Activated CD4-positive, alpha-beta memory T cell treated with anti-CD3 and anti-CD28 coated beads for 36 hours (primary cell): Measurements from ENCODE around the gene PI4KA. TPM values are rescaled to one million over a fixed set of nuclear protein-coding genes. Genes with fewer than 3 reads are reported as not detected.

Source experiments
- CTCF ChIA-PET: fragments of 350-600 bp; sonication (Branson Sonifier 250); formaldehyde crosslinking; loops from one replicate; lab custom pipeline; 2021; ENCODE audit warnings: antibody characterized with exemption, inconsistent platforms; lab: Charles Lee
- POLR2A ChIA-PET: fragments of 350-600 bp; sonication (Branson Sonifier 250); formaldehyde crosslinking; loops from one replicate; lab custom pipeline; 2021; ENCODE audit warnings: antibody characterized with exemption; lab: Charles Lee
- DNase-seq: peaks from one replicate; pipeline ENCODE4 v3.0.0-alpha.2; 2020
- H3K27ac Mint-ChIP-seq: one replicate; pipeline ENCODE4 v1.8.0; 2021; ENCODE audit warnings: mixed read lengths
- H3K27me3 Mint-ChIP-seq: one replicate; pipeline ENCODE4 v1.8.0; 2021; ENCODE audit warnings: mixed read lengths
- H3K36me3 Mint-ChIP-seq: one replicate; pipeline ENCODE4 v1.8.0; 2021; ENCODE audit warnings: mixed read lengths
- H3K4me1 Mint-ChIP-seq: one replicate; pipeline ENCODE4 v1.8.0; 2021; ENCODE audit warnings: low read depth, mixed read lengths
- H3K4me3 Mint-ChIP-seq: one replicate; pipeline ENCODE4 v1.8.0; 2021; ENCODE audit warnings: mild to moderate bottlenecking, mixed read lengths
- H3K9me3 Mint-ChIP-seq: one replicate; pipeline ENCODE4 v1.8.0; 2021; ENCODE audit warnings: mixed read lengths
- intact Hi-C: fragments of 100-400 bp; cut with micrococcal nuclease; formaldehyde crosslinking; loops from one replicate; pipeline ENCODE4 v1.15.1; 2023
- total RNA-seq, 2 experiments: library from RNA; stranded (reverse); gene quantifications; one replicate each; pipeline ENCODE4 v1.2.3, GENCODE V29; 2021

Gene PI4KA
- total RNA-seq, 2 experiments from 2014 or later = 57.9 to 58.9 TPM

DNA sequence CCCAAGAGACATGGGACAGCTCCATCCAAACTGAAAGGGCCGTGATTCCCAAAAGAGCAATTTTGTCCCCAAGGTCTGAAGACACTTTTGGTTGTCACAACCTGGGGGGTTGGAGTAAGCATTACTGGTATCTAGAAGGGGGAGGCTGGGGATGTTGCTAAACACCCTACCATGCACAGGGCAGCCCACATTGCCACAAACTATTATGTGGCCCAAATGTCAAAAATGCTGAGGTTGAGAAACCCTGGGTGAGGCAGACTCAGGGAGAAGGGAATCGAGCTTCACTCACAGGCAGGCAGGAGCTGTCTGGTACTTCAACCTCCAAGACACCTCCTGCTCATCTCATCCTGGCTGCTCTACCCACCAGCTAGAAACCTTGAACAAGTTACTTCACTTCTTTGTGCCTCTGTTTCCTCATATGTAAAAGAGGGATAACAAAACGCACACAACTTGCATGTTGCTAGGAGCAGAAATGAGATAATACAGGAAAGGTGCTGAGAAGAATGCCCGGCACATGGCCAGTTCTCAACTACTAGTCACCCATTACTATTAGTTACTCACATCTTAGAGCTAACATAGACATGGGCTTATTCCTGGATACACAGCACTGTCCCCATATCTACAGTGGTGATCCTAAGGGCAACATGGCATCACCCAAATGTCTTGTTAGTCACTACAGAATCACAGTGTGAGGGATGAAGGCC is 75.9 kb downstream of the PI4KA start:
- CTCF ChIA-PET = interaction anchor here (1.2 to 3.2 kb wide), 6 partner anchors 10 to 134 kb away, joined by 4 to 29 read pairs (median 7); partner anchors contain the start of gene CRKL
- Mint-ChIP-seq H3K27ac (no peak overlapping the region), H3K27me3 (no peaks in the 10 kb centered on the region), H3K36me3 (peaks cover 5% of the 10 kb centered on the region), H3K4me1 (peaks cover 19% of the 10 kb centered on the region), H3K9me3 (no peaks in the 10 kb centered on the region), H3K4me3 (no peak overlapping the region)
- intact Hi-C loops = loop anchor here (5.0 kb wide), 1 partner anchor 160 kb away; no protein-coding TSS in a partner anchor
- no peak for DNase-seq
- POLR2A ChIA-PET = no interaction called here

DNA sequence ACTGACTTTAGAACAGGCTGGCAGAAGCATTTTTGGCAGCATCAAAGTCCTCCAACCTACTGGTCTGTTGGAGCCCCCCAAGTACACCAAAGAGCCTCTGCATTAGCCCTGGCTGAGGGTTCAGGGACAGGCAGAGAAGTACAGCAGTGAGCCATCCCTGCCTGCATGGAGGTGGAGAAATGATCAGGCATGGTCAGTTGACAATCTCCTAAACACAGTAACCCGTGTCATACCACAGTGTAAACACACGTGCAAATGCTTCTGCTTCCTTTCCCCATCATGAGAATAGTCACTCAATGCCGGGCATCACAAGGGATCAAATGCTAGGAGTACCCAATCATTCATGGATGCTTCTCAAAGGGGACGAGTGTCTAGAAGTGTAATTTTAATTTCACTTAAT is 76.5 kb downstream of the PI4KA start:
- ChIA-PET CTCF (interaction anchor here (1.0 kb wide), 1 partner anchor 20 kb away, joined by 3 read pairs; no protein-coding TSS in a partner anchor), POLR2A (interaction anchor here (0.8 kb wide), 1 partner anchor 189 kb away, joined by 3 read pairs; no protein-coding TSS in a partner anchor)
- no peak for DNase-seq
- Mint-ChIP-seq H3K27ac (no peak overlapping the region), H3K4me1 (peaks cover 22% of the 10 kb centered on the region), H3K36me3 (peaks cover 8% of the 10 kb centered on the region), H3K27me3 (no peaks in the 10 kb centered on the region), H3K9me3 (no peaks in the 10 kb centered on the region), H3K4me3 (no peak overlapping the region)
- intact Hi-C loops = loop anchor here (5.0 kb wide), 1 partner anchor 160 kb away; no protein-coding TSS in a partner anchor

DNA sequence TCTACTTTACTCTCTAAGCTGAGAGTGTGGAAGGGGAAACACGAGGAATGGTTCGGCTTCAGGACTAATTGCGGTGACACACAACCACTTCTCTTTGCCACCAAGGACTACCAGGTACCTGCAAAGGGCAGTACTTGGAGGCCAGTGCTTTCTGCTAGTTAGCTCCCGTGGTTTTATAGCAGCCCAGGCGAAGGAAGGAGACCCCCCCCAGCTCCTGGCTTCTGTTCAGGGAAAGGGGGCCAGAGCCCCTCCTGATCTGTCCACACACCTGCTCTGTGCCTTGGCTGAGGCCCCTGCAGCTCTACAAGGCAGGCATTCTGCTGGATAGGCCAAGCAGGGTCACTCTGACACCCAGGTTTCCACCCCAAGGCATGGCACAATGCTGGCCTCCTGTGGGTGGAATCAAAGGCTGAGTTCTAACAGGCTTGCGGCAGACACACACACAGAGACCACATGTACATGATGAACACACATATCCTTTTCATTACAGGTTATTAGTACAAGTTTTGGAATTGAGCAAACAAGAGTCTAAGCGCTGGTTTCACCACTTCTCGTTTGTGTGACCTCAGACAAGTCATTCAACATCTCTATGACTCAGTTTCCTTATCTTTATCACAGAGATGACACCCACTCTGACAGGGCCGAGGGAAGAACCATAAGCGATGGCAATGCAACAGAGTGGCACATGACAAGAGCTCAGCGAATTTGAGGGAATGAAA is 77.2 kb downstream of the PI4KA start:
- ChIA-PET CTCF (interaction anchor here (1.0 to 1.1 kb wide), 2 partner anchors 13 to 19 kb away, joined by 3 to 4 read pairs; no protein-coding TSS in a partner anchor), POLR2A (interaction anchor here (0.8 kb wide), 1 partner anchor 189 kb away, joined by 3 read pairs; no protein-coding TSS in a partner anchor)
- intact Hi-C loops = loop anchor here (1.0 to 5.0 kb wide), 2 partner anchors 31 to 159 kb away; no protein-coding TSS in a partner anchor

DNA sequence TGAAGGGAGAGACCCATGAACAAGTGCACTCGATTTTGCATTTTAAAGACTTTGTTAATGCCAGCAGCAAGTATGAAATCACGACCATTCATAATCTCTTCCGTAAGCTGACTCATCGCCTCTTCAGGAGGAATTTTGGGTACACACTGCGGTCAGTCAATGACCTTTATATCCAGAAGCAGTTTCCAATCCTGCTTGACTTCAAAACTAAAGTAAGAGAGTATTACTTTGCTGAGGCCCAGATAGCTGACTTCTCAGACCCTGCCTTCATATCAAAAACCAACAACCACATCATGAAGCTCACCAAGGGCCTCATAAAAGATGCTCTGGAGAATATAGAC is 78.8 kb downstream of the PI4KA start:
- Mint-ChIP-seq H3K36me3 (peaks cover 9% of the 10 kb centered on the region), H3K27me3 (no peaks in the 10 kb centered on the region), H3K27ac (no peak overlapping the region), H3K4me1 (peaks cover 22% of the 10 kb centered on the region), H3K9me3 (no peaks in the 10 kb centered on the region), H3K4me3 (no peak overlapping the region)
- intact Hi-C loops = loop anchor here (5.0 kb wide), 1 partner anchor 157 kb away; no protein-coding TSS in a partner anchor
- no peak for DNase-seq
- CTCF ChIA-PET = no interaction called here
- POLR2A ChIA-PET = no interaction called here

More for the DNA sequence above, 77.2 kb downstream of the PI4KA start:
- H3K9me3 Mint-ChIP-seq = no peaks in the 10 kb centered on the region
- peaks cover 22% of the 10 kb centered on the region for H3K4me1 Mint-ChIP-seq
- no peak overlapping the region for H3K4me3 Mint-ChIP-seq
- peak; percentile 74 for DNase-seq
- H3K27me3 Mint-ChIP-seq = no peaks in the 10 kb centered on the region
- peaks cover 8% of the 10 kb centered on the region for H3K36me3 Mint-ChIP-seq
- H3K27ac Mint-ChIP-seq = peak overlapping the region; percentile 76

DNA sequence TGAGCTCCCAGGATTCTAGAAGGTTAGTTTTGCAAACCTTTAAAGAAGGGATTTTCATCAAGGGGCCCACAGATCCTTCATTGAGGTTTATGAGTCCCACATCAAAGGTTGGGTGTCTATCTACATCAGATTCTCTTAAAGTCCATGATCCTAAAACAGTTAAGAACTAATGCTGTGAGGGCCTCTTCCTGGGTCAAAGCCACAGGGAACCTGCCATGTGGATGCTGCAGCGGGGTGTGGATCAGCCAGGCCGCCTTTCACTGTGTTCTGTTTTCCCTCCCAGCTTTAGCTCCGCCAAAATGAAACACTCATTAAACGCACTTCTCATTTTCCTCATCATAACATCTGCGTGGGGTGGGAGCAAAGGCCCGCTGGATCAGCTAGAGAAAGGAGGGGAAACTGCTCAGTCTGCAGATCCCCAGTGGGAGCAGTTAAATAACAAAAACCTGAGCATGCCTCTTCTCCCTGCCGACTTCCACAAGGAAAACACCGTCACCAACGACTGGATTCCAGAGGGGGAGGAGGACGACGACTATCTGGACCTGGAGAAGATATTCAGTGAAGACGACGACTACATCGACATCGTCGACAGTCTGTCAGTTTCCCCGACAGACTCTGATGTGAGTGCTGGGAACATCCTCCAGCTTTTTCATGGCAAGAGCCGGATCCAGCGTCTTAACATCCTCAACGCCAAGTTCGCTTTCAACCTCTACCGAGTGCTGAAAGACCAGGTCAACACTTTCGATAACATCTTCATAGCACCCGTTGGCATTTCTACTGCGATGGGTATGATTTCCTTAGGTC is 79.4 kb downstream of the PI4KA start:
- Mint-ChIP-seq H3K4me3 (no peak overlapping the region), H3K36me3 (peaks cover 9% of the 10 kb centered on the region), H3K27ac (no peak overlapping the region), H3K4me1 (peaks cover 22% of the 10 kb centered on the region), H3K27me3 (no peaks in the 10 kb centered on the region), H3K9me3 (no peaks in the 10 kb centered on the region)
- ChIA-PET POLR2A (no interaction called here), CTCF (no interaction called here)
- intact Hi-C loops = no loop called here
- DNase-seq = no peak

DNA sequence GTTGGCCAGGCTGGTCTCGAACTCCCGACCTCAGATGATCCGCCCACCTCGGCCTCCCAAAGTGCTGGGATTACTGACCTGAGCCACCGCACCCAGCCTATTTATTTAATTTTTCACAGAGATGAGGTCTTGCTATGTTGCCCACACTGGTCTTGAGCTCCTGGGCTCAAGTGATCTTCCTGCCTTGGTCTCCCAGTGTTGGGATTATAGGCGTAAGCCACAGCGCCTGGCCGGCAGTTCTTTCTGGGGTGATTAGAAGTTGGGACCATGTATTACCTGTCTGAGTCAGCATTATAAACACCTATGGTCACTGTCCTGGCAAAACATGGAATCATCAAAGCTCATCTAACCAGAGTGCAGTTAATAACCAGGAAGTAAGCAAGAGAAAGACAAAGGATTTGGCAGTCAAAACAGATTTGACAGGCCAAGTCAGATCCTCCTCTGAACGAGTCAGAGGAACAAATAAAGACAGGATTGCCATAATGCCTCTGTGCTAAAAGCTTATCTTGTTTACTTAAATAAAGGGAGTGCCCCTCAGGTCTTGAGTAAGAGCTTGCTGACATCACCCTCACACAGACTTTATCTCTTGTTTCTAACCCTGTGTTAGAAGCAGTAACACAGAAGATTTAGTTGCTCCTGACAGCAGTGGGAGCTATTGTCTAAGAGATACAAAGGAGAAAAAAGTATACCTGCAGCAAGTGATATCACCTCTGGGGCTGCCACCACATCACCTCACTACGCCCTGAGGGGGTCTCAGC is 81.0 kb downstream of the PI4KA start:
- H3K4me3 Mint-ChIP-seq = no peak overlapping the region
- ChIA-PET CTCF (no interaction called here), POLR2A (no interaction called here)
- H3K36me3 Mint-ChIP-seq = peaks cover 9% of the 10 kb centered on the region
- H3K27me3 Mint-ChIP-seq = no peaks in the 10 kb centered on the region
- H3K27ac Mint-ChIP-seq = no peak overlapping the region
- no peaks in the 10 kb centered on the region for H3K9me3 Mint-ChIP-seq
- intact Hi-C loops = no loop called here
- DNase-seq = no peak
- peaks cover 22% of the 10 kb centered on the region for H3K4me1 Mint-ChIP-seq

DNA sequence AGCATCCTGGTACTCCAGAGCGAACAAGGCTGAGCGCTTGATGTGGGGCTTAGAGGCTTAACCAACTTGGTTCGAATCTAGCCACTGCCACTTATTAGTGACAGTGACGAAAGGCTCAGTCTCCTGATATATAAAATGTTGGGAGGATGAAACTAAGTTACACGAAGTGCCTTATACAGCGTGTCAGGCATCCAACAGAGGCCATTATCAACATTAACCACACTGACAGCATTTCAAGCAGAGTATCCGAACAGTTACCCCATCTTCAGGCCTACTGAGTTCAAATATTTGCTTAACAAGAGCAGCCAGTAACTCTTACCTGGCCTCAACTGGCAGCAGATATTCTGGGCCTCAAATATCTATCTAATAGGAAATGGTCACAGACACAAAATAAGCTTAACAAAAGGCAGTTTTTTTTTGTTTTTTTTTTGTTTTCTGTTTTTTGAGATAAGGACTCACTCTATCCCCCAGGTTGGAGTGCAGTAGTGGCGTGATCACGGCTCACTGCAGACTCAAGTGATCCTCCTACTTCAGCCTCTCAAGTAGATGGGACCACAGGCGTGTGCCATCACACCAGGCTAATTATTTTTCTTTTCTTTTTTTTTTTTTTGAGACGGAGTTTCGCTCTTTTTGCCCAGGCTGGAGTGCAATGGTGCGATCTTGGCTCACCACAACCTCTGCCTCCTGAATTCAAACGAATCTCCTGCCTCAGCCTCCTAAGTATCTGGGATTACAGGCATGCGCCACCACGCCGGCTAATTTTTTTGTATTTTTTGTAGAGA is 81.8 kb downstream of the PI4KA start:
- no peaks in the 10 kb centered on the region for H3K9me3 Mint-ChIP-seq
- peaks cover 18% of the 10 kb centered on the region for H3K4me1 Mint-ChIP-seq
- DNase-seq = no peak
- no peak overlapping the region for H3K4me3 Mint-ChIP-seq
- H3K27ac Mint-ChIP-seq = no peak overlapping the region
- POLR2A ChIA-PET = no interaction called here
- CTCF ChIA-PET = no interaction called here
- peaks cover 9% of the 10 kb centered on the region for H3K36me3 Mint-ChIP-seq
- no peaks in the 10 kb centered on the region for H3K27me3 Mint-ChIP-seq
- intact Hi-C loops = no loop called here

DNA sequence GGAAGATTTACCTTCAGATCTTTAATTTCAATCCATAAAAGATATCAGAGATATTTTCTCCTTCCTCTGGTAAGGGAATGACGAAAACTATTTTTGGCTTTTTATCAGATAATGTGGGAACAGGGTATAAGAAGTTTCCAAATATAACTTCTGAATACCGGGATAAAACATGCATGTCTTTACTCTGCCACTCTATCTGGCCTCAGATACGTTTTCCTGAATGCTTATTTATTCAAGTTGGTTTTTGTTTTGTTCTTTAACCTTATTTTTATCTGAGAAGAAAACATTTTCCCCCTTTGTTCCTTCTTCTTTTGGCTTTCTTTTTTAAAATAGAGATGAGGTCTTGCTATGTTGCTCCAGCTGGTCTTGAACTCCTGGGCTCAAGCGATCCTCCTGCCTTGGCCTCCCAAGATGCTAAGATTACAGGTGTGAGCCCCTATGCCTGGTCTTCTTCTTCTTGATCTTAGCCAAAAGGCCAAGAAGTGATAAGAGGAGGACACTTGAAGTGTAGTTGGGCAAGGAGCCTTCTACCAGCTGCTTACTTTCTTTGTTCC is 83.2 kb downstream of the PI4KA start:
- Mint-ChIP-seq H3K4me3 (no peak overlapping the region), H3K36me3 (peaks cover 9% of the 10 kb centered on the region), H3K27me3 (no peaks in the 10 kb centered on the region), H3K27ac (no peak overlapping the region), H3K4me1 (peaks cover 7% of the 10 kb centered on the region), H3K9me3 (no peaks in the 10 kb centered on the region)
- intact Hi-C loops = no loop called here
- ChIA-PET CTCF (no interaction called here), POLR2A (no interaction called here)
- DNase-seq = no peak

DNA sequence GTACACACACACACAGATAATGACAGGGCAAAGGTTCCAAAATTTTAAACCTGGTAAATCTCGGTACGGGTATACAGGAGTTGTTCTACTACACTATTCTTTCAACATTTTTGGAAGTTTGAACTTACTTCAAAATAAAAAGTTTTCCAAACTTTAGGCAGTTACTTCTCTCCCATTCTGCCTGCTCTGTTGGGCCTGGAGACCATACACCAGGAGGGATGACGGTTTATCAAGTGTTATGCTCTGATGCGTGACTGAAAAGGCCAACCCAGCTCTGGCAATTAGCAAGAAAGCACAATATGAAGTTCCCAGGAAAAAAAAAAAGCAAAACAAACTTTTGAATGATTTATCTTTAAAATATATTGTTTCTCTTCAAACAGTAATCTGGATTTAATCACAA is 83.7 kb downstream of the PI4KA start:
- Mint-ChIP-seq H3K27me3 (no peaks in the 10 kb centered on the region), H3K4me3 (no peak overlapping the region), H3K36me3 (peaks cover 9% of the 10 kb centered on the region), H3K9me3 (no peaks in the 10 kb centered on the region), H3K4me1 (peaks cover 7% of the 10 kb centered on the region), H3K27ac (no peak overlapping the region)
- intact Hi-C loops = no loop called here
- ChIA-PET POLR2A (no interaction called here), CTCF (interaction anchor here (1.1 to 2.0 kb wide), 2 partner anchors 9 to 32 kb away, joined by 4 to 11 read pairs; no protein-coding TSS in a partner anchor)
- no peak for DNase-seq

DNA sequence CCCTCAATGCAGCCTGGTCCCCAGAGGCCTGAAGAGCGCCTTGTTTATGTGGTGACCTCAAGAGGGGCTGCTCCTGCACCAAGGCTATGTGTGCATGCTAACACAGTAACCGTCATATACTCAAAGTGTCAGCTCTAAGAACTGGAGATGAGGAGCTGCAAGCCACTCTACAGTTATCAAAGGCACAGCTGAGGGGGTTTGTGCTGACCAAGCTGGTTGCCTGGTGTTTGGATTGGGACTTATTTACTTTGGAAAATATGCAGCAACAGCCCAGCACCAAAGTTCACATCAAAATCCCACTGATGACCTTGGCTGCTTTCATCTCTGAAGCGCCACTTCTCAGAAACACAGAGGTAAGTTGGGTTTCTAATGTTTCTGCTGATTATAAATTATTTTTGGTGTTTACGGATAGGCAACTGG is 84.8 kb downstream of the PI4KA start, which contains the start of gene SERPIND1:
Gene SERPIND1, plus strand, starts transcription at position 321 of the 420 bp plus-strand sequence. CDS start 5,200 bp downstream, outside the sequence.
- Mint-ChIP-seq H3K36me3 (peaks cover 7% of the 10 kb centered on the region), H3K27ac (no peak within 1 kb of the TSS), H3K27me3 (no peaks in the 10 kb centered on the region), H3K4me3 (no peak within 1 kb of the TSS), H3K9me3 (no peaks in the 10 kb centered on the region), H3K4me1 (peaks cover 6% of the 10 kb centered on the region)
- POLR2A ChIA-PET = no interaction called here
- DNase-seq = no peak
- intact Hi-C loops = no loop called here
- CTCF ChIA-PET = interaction anchor here (0.8 to 2.0 kb wide), 4 partner anchors 10 to 31 kb away, joined by 3 to 11 read pairs (median 4); no protein-coding TSS in a partner anchor
